Activated T-helper 1 cell treated with anti-CD3 and anti-CD28 coated beads, Interleukin-2, amount 50 U/mL, for 16 hours (primary cell): Measurements from ENCODE around the gene ADCY10.
"Not testable (repeated sequence)": the region's sequence is repeated elsewhere in the genome, so short reads cannot be mapped to it uniquely, and the experiment has no call there.

Experiments
- DNase-seq, 2 donors: peaks; one replicate each; pipeline ENCODE4 v3.0.0-alpha.2; 2020; ENCODE audit warnings: low read depth in 1 of 2, low spot score in 1 of 2

ADCY10 gene

GRCh38 chr1:167893798-167894197, 20.1 kb downstream of the ADCY10 start:
- no peak for DNase-seq

GRCh38 chr1:167890400-167890799, 23.5 kb downstream of the ADCY10 start:
- no peak for DNase-seq

GRCh38 chr1:167887187-167887586, 26.7 kb downstream of the ADCY10 start:
- not testable (repeated sequence) for DNase-seq

- DNase-seq: no peak
Measured at GRCh38 chr1:167882376-167882775, 31.6 kb downstream of the ADCY10 start.

DNA sequence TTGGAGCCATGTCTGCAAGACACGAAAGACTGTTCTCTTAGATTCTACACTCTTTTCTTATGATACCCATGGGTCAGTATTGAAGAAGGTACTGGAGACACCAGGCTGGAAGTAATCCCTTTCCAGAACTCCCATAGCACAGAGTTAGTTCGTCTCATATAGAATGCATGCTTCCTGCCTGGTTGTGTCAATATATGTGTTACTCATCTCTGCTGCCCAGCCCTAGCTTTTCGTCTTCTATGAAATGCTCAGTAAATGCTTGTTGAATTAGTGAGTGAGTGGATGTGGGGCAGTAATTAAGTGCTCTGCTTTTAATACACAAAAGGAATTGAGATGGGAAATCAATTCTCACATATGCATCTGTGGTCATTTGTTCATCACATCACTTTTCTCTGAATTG, 32.1 kb downstream of the ADCY10 start:
- no peak for DNase-seq

GRCh38 chr1:167881069-167881468, 32.9 kb downstream of the ADCY10 start:
- no peak for DNase-seq

- no peak for DNase-seq
Measured at GRCh38 chr1:167880580-167881021, 33.3 kb downstream of the ADCY10 start.

DNA sequence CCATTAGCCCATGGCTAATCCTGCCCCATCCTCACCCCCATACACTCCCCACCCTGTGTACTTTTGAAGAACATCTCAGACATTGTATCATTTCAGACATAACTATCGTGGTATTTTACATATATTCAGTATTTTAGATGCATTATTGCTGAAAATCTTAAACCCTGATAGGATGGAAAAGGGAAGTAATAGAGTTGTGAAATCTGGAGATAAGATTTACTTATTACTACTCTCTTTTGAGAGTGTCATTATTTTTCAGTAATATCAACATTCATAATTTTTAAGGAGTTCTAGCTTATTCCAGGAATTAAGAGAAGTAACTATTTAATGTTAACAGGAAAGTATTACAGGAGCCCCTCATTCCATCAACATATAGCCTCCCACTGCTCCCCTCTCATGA, 34.4 kb downstream of the ADCY10 start:
- no peak for DNase-seq

DNA sequence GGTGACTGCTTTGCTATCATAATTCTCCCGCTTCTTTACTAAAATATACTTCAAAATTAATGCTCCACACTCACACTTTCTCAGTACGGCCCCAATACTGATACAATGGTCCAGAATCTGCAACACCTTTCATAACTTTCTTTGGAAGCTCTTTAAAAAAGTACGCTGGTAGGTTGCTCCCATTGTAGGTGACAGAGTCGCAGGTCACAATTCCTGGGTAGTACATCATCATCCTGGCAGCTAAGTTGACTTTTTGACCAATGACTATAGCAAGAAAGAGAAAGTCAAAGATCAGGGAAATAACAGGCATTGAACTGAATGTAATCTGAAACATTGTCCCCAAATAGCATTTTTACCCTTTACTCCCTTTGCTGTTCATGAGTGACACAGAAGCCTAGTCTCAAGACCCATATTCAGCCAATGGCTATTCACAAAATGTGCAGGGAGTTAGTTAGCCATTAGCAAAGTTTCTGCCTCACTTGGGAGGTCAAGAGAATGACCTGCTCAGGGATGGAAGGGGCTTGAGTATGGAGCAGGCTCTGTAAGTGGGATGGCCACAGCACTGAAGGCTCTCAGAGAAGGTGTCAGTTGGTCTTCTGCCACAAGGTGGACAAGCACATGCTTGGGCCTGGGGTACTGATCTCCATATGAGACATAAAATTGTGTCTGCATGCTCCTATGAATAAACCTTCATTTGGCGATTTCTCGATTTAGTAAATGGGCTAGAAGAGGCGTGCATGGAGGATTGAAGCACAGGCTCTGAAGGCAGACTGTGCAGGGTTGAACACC, 35.4 kb downstream of the ADCY10 start:
- no peak for DNase-seq

DNA sequence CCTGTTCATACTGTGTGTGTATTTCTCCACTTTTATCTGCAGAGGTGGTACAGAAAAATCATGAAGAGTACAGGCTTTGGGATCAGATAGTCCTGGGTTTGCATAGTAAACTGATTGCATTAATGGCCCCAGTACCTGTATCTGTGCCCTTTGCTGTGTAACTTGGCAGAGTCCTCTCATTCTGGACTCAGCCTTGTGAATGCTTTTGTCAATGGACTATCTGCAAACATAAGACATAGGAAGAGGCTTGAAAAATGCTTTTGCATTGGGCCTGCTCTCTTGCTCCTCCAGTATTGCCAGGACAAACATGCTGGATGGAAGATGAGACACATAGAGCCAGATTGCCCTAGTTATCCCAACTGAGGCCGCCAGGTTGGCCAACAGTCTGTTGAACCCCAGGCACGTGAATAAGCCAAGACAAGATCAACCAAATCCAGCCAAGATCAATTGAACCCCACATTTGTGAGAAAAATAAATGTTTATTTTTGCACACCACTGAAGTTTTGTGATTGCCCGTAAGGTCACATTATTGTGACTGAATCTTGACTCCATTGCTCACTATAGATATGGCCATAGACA, 37.2 kb downstream of the ADCY10 start:
- DNase-seq: no peak

GRCh38 chr1:167871331-167871730, 42.6 kb downstream of the ADCY10 start:
- no peak for DNase-seq

GRCh38 chr1:167869157-167870001, 44.6 kb downstream of the ADCY10 start:
- DNase-seq: not testable (repeated sequence)

GRCh38 chr1:167866739-167867414, 47.1 kb downstream of the ADCY10 start:
- DNase-seq: not testable (repeated sequence)

DNA sequence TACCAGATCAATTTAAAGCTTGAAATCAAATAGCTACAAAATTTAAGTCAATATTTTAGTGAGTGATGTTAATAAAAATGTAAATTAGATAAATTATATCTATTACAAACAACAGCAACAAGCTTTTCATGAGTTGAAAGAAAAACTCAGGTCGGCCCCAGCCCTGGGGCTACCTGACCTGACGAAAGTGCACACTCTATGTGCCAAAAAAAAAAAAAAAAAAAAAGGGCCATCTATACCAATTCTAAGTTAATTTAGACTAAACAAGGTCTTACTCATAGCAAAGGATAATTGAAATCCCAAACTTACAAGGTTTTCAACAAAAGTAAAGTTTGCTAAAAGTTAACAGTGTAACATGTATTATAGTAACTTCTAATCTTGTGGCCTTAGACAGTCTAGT, 47.6 kb downstream of the ADCY10 start:
- DNase-seq: not testable (repeated sequence)

DNA sequence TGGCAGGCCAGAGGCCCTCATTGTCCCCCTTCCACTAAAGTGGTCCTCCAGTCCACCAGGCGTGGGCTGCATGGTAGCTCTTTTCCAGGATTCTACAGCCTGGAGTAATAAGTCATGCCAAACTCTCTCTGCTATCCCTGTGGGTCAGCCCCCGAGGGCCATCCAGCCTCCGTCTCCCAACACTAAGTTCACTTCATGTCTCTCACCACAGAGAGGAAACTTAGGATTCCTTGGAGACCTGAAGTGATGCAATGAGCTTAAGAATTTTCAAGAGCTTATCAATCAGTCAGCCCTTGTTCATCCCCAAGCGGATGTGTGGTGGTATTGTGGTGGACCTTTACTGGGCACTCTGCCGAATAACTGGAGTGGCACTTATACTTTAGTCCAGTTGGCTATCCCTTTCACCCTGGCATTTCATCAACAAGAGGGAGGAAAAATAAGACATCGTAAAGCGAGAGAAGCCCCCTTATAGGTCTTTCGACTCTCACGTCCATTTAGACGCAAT, 48.1 kb downstream of the ADCY10 start:
- DNase-seq: not testable (repeated sequence)

- not testable (repeated sequence) for DNase-seq
Measured at GRCh38 chr1:167865193-167865592, 48.7 kb downstream of the ADCY10 start.

DNA sequence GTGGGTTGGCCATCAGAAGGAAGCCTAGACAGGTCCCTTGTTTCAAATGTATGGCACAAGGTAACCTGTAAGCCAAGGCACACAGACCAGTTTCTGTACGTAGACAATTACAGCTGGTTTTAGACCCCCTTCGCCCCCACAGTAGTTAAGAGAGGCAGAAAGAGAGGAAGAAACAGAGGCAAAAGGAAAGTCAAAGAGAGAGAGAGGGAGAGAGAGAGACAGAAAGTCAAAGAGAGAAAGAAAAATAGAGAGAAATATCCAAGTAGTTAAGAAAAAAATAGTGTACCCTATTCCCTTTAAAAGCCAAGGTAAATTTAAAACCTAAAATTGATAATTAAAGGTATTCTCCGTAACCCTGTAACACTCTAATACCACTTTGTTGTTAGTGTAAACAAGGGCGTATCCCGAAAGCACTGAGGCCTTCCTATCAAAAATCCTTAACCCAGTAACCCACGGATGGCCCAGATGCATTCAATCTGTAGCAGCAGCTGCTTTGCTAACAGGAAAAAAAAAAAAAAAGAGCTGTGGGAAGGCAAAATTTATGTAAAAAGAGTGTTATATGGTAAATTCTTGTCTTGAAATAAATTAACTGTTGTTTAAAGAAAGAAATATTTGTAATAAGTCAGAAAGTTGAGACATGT, 49.4 kb downstream of the ADCY10 start:
- no peak for DNase-seq

DNA sequence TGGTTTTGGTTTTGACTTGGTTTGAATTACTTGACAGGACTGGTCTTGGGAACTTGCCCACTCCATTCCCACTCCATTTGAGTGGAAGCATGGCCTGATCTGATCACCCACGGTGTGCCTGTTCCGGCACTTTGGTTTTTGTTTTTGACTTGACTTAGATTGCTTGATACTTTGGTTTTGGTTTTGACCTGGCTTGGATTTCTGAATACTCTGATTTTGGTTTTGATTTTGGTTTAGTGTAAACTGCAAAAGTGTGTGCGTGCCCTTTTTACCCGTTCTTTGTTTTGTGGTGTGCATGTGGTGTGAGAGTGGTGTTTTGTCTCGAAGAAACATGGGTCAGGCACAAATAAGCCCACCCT, 50.0 kb downstream of the ADCY10 start:
- DNase-seq: no peak

DNA sequence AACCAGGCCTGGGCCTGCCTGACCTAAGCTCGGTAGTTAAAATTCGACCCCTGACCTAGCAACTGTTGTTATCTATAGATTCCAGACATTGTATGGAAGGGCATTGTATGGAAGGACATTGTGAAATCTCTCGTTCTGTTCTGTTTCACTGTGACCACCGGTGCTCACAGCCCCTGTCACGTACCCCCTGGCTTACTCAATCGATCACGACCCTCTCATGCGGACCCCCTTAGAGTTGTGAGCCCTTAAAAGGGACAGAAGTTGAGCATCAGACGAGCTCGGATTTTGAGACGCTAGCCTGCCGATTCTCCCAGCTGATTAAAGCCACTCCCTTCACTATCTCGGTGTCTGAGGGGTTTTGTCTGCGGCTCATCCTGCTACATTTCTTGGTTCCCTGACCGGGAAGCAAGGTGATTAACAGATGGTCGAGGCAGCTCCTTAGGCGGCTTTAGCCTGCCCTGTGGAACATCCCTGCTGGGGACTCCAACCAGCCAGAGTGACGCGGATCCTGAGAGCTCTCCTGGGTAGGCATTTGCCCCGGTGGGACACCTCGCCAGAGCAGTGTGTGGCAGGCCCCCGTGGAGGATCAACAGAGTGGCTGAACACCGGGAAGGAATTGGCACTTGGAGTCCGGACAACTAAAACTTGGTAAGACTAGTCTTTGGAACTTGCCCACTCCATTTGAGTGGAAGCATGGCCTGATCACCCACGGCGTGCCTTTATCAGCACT, 50.6 kb downstream of the ADCY10 start:
- DNase-seq: not testable (repeated sequence)
